Hepatocyte (in vitro differentiated cells): ENCODE data around the gene KCNN1. TPM values are rescaled to one million over a fixed set of nuclear protein-coding genes. Genes with fewer than 3 reads are reported as not detected.

ENCODE experiments used
- DNase-seq: peaks from one replicate; pipeline ENCODE4 v3.0.0-alpha.2; 2016; ENCODE audit warnings: low spot score
- H2AFZ ChIP-seq: fragments of 200-600 bp; sonication (generic); 2 replicates; pipeline ENCODE4 v1.6.0; 2016; ENCODE audit warnings: antibody characterized with exemption, mild to moderate bottlenecking
- H3K27ac ChIP-seq: fragments of 200-600 bp; sonication (generic); 2 replicates; pipeline ENCODE4 v1.5.1; 2016; ENCODE audit warnings: mild to moderate bottlenecking
- H3K27me3 ChIP-seq: fragments of 200-600 bp; sonication (generic); 2 replicates; pipeline ENCODE4 v1.6.1; 2016
- H3K36me3 ChIP-seq: fragments of 200-600 bp; sonication (generic); replicated peaks from 2 replicates; pipeline ENCODE4 v1.5.1; 2016; ENCODE audit warnings: low read depth; ENCODE audit not compliant: insufficient read depth
- H3K4me1 ChIP-seq: fragments of 200-600 bp; sonication (generic); 2 replicates; pipeline ENCODE4 v1.5.1; 2016; ENCODE audit warnings: mild to moderate bottlenecking, moderate library complexity; ENCODE audit not compliant: insufficient read depth
- H3K4me2 ChIP-seq: fragments of 200-600 bp; sonication (generic); 2 replicates; pipeline ENCODE4 v1.6.0; 2016
- H3K4me3 ChIP-seq: fragments of 200-600 bp; sonication (generic); 2 replicates; pipeline ENCODE4 v1.5.1; 2016; ENCODE audit warnings: mild to moderate bottlenecking
- H3K79me2 ChIP-seq: fragments of 200-600 bp; sonication (generic); 2 replicates; pipeline ENCODE4 v1.6.0; 2017; ENCODE audit warnings: mild to moderate bottlenecking
- H3K9me2 ChIP-seq: fragments of 200-600 bp; sonication (generic); replicated peaks from 2 replicates; pipeline ENCODE4 v1.6.0; 2017; ENCODE audit warnings: mild to moderate bottlenecking; ENCODE audit not compliant: insufficient read depth
- H3K9me3 ChIP-seq: fragments of 200-600 bp; sonication (generic); 2 replicates; pipeline ENCODE4 v1.5.1; 2016; ENCODE audit warnings: low read depth, mild to moderate bottlenecking
- H4K20me1 ChIP-seq: fragments of 200-600 bp; sonication (generic); 2 replicates; pipeline ENCODE4 v1.6.0; 2016; ENCODE audit warnings: mild to moderate bottlenecking; ENCODE audit not compliant: insufficient read depth, poor library complexity, severe bottlenecking
- CTCF ChIP-seq: fragments of 200-600 bp; sonication (generic); IDR thresholded peaks from 2 replicates; pipeline ENCODE4 v1.5.1; 2016; ENCODE audit warnings: antibody characterized with exemption, mild to moderate bottlenecking; ENCODE audit not compliant: poor library complexity
- EZH2 ChIP-seq: fragments of 200-600 bp; sonication (generic); IDR thresholded peaks from 2 replicates; pipeline ENCODE4 v1.6.1; 2016; ENCODE audit warnings: antibody characterized with exemption, mild to moderate bottlenecking, borderline replicate concordance
- EZH2phosphoT487 ChIP-seq: fragments of 200-600 bp; sonication (generic); IDR thresholded peaks from one replicate; pipeline ENCODE4 v1.6.1; 2018; ENCODE audit warnings: antibody characterized with exemption, mild to moderate bottlenecking, low read depth, moderate library complexity; ENCODE audit not compliant: unreplicated experiment, severe bottlenecking
- WGBS: methylation state at CpG from one replicate; pipeline ENCODE4 v1.1.6; 2016; ENCODE audit warnings: low lambda C conversion rate; ENCODE audit errors: missing lambda C conversion rate; 5-methylcytosine and 5-hydroxymethylcytosine counted together
- polyA plus RNA-seq: library from polyadenylated mRNA; unstranded; fragments of >200 nt; fragmentation: Nextera tagmentation; extraction: Ambion mirVana; gene quantifications from 2 replicates; pipeline ENCODE4 v1.2.1, GENCODE V29; 2016
- total RNA-seq: library from RNA; depleted of rRNA; stranded (reverse); fragments of >200 nt; gene quantifications from 2 replicates; pipeline ENCODE4 v1.2.3, GENCODE V29; 2014

KCNN1 gene
- total and polyA plus RNA-seq, 2 experiments from 2014 or later = 2.4 to 3.2 TPM

DNA sequence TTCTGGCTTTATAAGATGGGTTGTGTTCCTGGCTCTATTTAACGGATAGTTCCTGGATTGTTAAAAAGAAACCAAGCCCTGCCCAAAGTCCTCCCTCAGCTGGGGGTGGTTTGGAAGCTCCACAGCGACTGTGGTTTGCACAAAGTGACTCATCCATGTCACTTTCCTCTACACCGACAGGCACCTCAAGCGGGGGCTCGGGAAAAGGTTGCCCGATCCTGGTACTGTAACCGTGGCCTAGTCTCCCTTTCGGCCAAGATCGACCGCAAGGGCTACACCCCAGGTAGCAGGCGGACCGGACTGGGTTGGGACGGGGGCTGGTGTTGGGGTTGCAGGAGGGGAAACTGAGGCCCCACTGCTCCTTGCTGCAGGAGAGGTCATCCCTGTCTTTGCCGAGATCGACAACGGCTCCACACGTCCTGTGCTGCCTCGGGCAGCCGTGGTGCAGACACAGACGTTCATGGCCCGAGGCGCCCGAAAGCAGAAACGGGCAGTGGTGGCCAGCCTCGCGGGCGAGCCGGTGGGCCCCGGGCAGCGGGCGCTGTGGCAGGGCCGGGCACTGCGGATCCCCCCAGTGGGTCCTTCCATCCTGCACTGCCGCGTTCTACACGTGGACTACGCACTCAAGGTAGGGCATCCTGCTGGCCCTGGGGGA, 42.6 kb downstream of the KCNN1 start:
- H3K79me2 ChIP-seq = no peaks in the 10 kb centered on the region
- no peaks in the 10 kb centered on the region for H3K4me1 ChIP-seq
- H3K4me3 ChIP-seq = no peak overlapping the region
- H3K27ac ChIP-seq = no peak overlapping the region
- TF ChIP-seq EZH2phosphoT487 (no peak), CTCF (no peak), EZH2 (no peak)
- H3K36me3 ChIP-seq = no peaks in the 10 kb centered on the region
- no peaks in the 10 kb centered on the region for H4K20me1 ChIP-seq
- H3K9me3 ChIP-seq = no peaks in the 10 kb centered on the region
- no peak overlapping the region for H3K4me2 ChIP-seq
- no peak for DNase-seq
- no peaks in the 10 kb centered on the region for H3K27me3 ChIP-seq
- no peaks in the 10 kb centered on the region for H3K9me2 ChIP-seq
- 98% methylated on average over 37 of the region's 37 CpGs for WGBS
- H2AFZ ChIP-seq = no peak overlapping the region

GRCh38 chr19:18010149-18010548, 43.2 kb downstream of the KCNN1 start:
- Histone ChIP-seq H2AFZ (no peak overlapping the region), H3K36me3 (no peaks in the 10 kb centered on the region), H3K27ac (no peak overlapping the region), H3K4me1 (no peaks in the 10 kb centered on the region), H3K27me3 (no peaks in the 10 kb centered on the region), H3K79me2 (no peaks in the 10 kb centered on the region), H3K4me3 (no peak overlapping the region), H3K9me2 (no peaks in the 10 kb centered on the region), H3K4me2 (no peak overlapping the region), H4K20me1 (no peaks in the 10 kb centered on the region), H3K9me3 (no peaks in the 10 kb centered on the region)
- TF ChIP-seq EZH2 (no peak), EZH2phosphoT487 (no peak), CTCF (no peak)
- DNase-seq = no peak
- WGBS = 95% methylated on average over 11 of the region's 11 CpGs

DNA sequence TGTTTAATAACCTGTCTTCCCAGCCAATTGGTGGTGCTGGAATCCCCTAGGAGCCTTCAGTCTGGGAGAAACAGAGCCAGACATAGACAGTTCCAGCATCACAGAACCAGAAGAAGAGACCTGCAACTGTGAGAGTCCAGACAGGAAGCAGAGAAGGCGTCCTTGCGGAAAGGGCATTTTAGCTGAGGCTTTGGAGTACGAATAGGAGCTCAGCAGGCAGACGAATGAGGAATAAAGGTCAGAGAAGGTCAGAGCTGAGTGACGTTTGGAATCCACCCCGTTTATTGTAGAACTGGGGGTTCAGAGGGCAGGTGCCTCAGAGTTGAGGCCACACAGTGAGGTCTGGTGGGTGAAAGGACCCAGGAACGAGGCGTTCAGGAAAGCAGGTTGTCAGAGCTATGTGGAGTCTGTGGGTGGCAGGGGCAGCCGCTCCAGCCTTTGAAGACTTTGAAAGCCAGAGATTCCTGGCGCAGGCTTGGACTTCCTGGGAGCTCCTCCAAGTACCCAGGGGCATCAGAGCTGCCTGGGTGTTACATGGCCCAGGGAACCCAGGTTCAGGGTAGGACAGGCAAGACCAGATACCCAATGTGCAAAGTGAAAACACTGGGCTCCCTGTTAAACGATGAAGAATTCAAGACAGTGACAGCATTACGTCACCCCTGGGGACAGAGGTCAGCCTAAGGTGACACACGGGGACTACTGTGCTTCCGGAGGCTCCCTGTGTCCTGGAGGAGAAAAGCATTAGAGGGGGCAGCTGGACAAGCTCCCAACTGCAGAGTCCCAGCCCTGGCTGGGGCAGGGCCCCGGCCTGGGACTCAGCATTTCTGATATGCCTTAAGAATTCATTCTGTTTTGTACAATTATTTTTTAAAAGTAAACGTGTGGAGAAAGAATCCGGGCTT, 46.6 kb downstream of the KCNN1 start:
- 77% methylated on average over 17 of the region's 17 CpGs for WGBS
- no peak overlapping the region for H2AFZ ChIP-seq
- H3K4me2 ChIP-seq = no peak overlapping the region
- H3K79me2 ChIP-seq = no peaks in the 10 kb centered on the region
- DNase-seq = peak; percentile 54
- no peak overlapping the region for H3K4me3 ChIP-seq
- H3K4me1 ChIP-seq = no peaks in the 10 kb centered on the region
- no peaks in the 10 kb centered on the region for H3K9me3 ChIP-seq
- no peaks in the 10 kb centered on the region for H3K27me3 ChIP-seq
- H4K20me1 ChIP-seq = no peaks in the 10 kb centered on the region
- TF ChIP-seq CTCF (no peak), EZH2 (no peak), EZH2phosphoT487 (no peak)
- no peak overlapping the region for H3K27ac ChIP-seq
- H3K36me3 ChIP-seq = no peaks in the 10 kb centered on the region
- no peaks in the 10 kb centered on the region for H3K9me2 ChIP-seq
